Mammary epithelial cell (primary cell): ENCODE measurements around the gene ANKEF1.

Source experiments
- CTCF ChIP-seq, 2 donors: IDR thresholded peaks in 1 of 2; conservative IDR thresholded peaks in 1 of 2; 2 replicates each; pipeline ENCODE4 v1.5.1; 2011 to 2012; ENCODE audit warnings: inconsistent platforms in 2 of 2, low read length in 2 of 2, mild to moderate bottlenecking in 2 of 2, control low read depth in 1 of 2, low read depth in 1 of 2; ENCODE audit not compliant: insufficient read depth in 1 of 2; ENCODE audit errors: extremely low read depth in 1 of 2
- EZH2 ChIP-seq: IDR thresholded peaks from 2 replicates; pipeline ENCODE4 v1.6.1; 2012; ENCODE audit warnings: low read length, inconsistent platforms, borderline replicate concordance

- TF ChIP-seq CTCF (conservative IDR thresholded peaks at IDR 0.05 in 1 of 2, IDR thresholded peaks at IDR 0.05 in 1 of 2; ENCODE audit: extremely low read depth in 1 of 2, insufficient read depth in 1 of 2, low read depth in 1 of 2, low read length in 2 of 2) (no peak), EZH2 (no peak)
These were observed 40.8 kb downstream of the ANKEF1 start for GRCh38 chr20:10075606-10076005.
